GM18907 (cell line): ENCODE measurements around the gene SRD5A2.
"Not testable (repeated sequence)": the region's sequence is repeated elsewhere in the genome, so short reads cannot be mapped to it uniquely, and the experiment has no call there.

Experiments
- ATAC-seq: cut with Tn5 transposase; IDR thresholded peaks from one replicate; pipeline ENCODE4 v1.9.1; 2021; ENCODE audit warnings: mild to moderate bottlenecking, moderate library complexity; ENCODE audit not compliant: unreplicated experiment

SRD5A2 gene

DNA sequence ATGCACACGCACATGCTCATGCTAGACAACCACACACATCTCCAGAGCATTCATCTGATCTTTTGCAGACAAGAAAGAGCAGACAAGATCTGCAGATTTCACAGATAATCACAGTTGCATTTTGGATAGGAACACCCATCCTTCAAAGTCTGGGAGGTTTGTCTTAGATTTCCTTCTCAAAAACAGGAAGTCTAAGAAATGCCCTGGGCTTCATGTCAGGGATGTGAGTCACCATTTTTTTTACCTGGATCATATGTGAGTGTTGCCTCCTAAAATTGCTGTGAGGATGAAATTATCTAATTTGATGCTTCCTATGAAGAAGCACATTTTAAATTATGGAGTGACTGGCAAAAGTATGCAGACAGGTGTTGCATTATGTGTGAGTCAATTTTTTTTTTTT is 46.1 kb downstream of the SRD5A2 start:
- ATAC-seq = no peak

DNA sequence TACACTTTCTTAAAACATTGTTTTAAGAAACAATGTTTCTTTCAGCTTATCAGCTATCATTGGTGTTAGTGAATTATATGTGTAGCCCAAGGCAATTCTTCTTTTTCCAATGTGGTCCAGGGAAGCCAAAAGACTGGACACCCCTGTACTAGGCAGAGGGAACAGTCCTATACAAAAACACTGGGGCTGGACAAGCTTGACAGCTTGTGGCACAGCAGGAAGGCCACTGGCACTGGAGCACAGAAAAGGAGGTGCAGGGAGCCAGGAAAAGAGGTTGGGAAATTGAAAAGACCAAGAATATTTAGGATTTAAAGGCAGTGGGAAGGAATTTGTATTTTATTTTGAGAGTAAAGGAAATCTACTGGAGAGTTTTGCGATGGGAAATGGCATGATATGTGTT is 47.7 kb downstream of the SRD5A2 start:
- ATAC-seq = no peak

- no peak for ATAC-seq
Measured at GRCh38 chr2:31531101-31531500, 49.6 kb downstream of the SRD5A2 start.

- ATAC-seq = no peak
Measured at GRCh38 chr2:31529256-31529655, 51.5 kb downstream of the SRD5A2 start.

DNA sequence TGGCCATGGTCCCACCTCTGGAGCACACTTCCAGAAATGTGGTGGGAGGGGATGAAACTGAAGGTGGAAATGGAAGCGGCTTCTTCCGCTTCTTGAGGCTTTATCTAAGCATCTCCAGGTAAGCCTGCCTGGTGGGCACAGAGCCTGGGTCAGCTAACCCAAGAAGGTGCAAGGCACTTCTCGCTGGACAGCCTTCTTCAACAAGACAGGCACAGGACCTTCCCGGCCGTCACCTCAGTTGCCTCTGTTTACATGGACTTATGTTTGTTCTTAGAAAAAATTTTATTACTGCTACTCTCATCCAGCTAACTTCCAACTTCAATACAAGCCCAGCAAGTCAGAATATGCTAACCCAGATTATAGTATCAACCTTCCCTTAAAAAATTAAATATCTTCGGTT is 51.9 kb downstream of the SRD5A2 start:
- ATAC-seq = no peak

DNA sequence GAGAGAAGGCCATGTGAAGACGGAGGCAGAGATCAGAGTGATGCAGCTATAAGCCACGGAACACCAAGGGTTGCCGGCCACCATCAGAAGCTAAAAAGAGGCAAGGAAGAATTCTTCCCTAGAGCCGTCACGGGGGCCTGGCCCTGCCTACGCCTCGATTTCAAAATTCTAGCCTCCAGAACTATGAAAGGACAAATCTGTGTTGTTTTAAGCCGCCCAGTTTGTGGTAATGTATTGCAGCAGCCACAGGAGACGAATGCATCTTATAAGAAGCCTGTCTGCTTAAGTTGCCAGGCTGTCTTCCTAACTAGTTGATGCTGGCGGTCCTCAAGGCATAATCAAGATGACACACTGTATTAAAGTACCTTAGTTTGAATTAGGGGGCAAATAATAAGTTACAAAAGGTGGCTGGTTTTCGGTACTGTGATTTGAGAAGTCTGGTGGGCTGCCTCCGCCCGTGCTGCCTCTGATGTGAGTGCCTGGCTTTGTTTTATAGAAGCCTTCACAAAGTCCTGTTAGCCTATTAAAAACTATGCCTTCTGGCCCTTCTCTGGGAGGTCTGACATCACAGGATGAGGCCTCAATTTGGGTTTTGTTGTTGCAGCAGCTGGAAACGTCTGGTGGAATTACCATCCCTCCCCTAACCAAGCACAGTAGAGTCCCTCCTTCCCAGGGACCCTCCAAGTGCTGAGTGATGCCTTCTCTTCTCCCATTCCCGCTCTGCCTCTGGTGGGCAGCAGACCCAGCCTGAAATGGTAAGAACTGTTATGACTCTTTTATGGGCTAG is 53.6 kb downstream of the SRD5A2 start:
- no peak for ATAC-seq

DNA sequence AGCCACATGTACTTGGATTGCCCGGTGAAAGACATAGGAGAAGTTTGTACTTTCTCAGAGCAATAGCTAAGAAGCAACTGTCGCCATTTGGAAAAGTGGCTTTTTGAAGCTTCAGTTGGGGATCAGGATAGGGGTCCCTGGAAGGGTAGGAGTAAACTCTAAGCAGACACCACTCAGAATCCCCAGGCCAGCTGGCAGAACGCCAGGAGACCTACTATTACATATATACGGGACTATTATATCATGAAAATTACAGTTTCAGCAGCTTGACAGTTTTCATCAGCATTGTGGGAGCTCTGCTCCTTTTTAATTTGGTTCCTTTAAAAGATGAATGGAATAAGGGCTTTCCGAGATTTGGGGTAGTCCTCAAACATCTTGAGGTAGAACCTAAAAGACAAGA is 54.9 kb downstream of the SRD5A2 start:
- no peak for ATAC-seq

DNA sequence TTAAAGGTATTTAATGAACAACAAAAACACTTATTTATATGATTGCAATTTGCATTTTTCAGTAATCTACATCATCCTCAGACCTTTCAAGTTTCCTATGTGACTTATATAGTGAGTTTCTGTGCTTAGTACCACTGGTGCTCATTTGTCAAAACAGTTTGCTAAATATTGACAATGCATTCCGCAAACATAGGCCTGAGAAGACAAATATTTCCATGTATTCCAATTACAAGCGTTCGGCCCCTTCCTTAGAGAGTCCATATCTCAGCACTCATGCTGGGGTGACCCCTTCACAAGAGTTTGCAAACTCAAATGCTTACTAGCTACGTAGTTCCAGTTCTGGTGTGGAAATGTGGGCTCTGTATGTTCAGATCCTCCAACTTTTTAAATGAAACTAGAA is 56.1 kb downstream of the SRD5A2 start:
- ATAC-seq = no peak

DNA sequence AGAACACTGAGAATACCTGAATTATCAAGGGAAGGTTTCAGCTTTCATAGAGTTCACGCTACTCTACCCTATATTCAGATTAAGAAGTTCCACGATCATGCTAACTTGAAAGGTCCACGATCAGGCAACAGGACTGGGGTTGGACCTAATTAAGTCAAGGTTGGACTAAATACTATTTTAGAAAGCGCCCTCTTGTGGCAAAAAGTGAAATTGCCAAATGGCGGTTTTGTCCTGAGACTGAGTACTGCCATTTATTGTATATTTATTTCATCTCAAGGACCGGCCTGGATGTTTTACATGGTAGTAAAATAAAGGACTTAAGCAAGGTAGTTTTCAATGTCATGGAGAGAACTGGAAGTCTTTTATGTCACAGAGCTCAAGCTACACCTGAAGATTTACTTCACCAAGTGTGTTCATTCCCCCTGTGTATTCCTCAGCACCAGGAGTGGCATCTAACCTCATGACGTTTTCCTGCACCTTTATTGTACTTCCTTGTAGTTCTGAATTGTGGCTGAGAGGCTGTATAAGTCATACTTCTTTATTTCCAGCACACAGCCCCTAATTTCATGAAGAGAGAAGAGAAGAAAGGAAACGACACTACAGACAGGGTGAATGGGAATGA is 56.8 kb downstream of the SRD5A2 start:
- no peak for ATAC-seq

GRCh38 chr2:31522786-31523185 is 58.0 kb downstream of the SRD5A2 start:
- no peak for ATAC-seq

- ATAC-seq = no peak
Measured at GRCh38 chr2:31517442-31518203, 63.1 kb downstream of the SRD5A2 start.

DNA sequence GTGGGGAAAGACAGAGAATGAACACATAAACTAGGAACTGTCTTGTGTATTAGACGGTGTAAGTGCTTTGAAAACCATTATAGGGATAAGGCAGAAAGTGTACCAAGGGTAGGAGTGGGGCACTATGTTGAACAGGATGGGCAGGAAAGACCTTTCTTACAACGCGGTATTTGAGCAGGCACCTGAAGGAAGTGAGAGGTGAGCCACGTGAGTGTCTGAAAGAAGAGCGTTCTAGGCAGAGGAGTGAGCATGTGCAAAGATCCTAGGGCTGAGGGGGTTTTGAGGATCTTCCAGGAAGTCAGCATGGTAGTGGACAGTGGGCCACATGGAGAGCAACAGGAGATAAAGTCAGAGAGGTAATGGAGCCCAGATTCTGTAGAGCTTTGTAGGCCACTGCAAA is 65.2 kb downstream of the SRD5A2 start:
- no peak for ATAC-seq

GRCh38 chr2:31513553-31513952 is 67.2 kb downstream of the SRD5A2 start:
- ATAC-seq = no peak

- no peak for ATAC-seq
Measured at GRCh38 chr2:31511376-31511775, 69.4 kb downstream of the SRD5A2 start.

DNA sequence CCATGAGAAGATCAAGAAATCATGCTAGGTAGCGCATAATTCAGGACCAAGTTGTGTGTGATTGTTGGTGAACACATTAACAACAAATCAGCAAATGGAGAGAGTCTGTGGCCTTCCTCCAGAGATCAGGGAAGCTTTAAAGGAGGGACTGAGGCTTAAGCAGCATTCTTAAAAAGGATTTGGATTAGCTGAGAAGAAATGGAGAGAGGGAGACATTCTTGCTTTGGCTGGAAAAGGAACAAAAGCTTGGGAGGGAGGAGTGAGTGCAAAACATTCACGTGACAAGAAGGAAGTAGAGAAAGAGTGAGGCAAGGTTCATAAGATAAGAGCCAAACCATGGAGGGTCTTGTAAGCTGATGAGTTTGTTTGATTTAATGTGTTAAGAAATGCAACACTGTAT is 75.6 kb downstream of the SRD5A2 start:
- no peak for ATAC-seq

DNA sequence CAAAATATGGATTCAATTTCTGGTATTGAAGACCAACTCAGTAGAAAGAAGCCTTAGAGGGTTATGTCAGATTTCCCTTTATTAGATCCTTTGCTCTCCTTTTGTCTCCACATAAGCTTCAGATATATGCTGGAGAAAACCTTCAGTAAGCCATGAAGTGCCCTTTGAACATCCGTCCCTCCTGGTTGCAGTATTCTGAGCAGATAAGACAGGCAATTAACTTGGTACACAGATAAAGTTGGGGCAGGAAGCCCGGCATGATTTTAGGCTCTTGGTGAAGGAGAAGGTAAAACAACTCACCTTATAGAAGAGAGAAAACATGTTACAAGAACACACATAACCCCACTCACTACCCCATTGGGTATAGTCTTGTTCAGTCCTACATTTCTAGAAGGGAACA is 76.4 kb downstream of the SRD5A2 start:
- no peak for ATAC-seq

GRCh38 chr2:31496451-31496874 is 84.3 kb downstream of the SRD5A2 start:
- not testable (repeated sequence) for ATAC-seq

GRCh38 chr2:31489339-31489738 is 91.4 kb downstream of the SRD5A2 start:
- ATAC-seq = not testable (repeated sequence)

DNA sequence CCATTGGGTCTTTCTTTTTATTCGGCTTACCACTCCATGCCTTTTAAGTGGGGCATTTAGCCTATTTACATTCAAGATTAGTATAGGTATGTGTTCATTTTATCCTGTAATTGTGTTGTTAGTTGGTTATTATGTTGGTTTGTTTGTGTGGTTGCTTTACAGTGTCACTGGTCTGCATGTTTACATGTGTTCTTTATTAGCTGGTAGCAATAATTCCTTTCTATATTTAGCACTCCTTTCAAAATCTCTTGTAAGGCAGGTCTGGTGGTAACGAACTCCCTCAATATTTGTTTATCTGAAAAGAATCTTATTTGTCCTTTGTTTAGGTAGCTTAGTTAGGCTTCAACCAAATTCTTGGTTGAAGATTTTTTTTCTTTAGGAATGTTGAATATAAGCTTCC is 97.5 kb downstream of the SRD5A2 start:
- ATAC-seq = no peak

DNA sequence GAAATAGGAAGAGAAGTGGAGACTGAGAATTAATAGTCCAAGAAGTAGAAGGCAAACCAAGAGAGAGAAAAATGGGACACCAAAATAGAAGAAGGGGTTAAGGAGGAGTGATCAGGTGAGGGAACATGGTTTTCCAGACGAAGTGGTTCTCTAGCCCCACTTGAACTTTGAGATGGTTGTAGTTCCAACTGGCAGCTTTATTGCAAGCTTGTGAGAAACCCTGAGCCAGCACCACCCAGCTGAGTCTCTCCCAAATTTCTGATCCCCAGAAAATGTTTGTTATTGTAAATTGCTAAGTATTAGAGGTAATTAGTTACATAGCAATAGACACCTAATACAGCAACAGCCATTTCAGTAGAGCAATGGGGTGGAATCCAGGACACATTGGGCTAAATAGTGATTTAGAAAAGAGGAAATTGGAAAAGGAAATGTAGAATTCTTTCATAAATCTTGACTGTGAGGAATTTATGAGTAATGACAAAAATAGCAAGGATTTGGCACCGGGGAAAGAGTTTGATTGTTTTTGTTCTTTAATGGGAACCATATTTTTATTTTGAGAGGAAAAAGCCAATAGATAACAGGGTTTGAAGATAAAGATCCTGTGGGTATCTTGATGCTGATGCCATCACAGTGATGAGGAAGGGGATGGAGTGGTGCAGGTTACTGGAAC is 104.1 kb downstream of the SRD5A2 start:
- no peak for ATAC-seq

DNA sequence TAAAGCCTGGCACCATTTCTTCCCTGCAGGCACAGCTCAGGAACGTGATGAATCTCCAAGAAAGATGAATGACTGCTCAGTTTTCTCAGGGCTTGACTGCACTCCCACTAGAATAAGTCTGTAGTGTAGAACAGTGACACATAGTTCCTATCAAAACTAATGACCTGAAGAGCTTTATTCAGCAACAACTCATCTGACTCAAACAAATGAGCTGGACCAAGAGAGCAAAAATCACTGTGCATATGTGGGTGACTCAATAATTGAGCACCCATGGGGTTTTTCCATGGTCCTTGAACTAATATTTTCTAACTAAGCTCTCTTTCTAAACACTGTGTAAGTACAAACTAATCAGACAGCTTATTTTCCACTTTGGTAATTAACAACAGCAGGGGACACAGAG is 105.0 kb downstream of the SRD5A2 start:
- ATAC-seq = no peak
